ENCODE results near the gene TRRAP.

Gene TRRAP

GRCh38 chr7:99014113-99014985 is 136.0 kb downstream of the TRRAP start:
- TF ChIP-seq CTCF (conservative IDR thresholded peaks at IDR 0.05; ENCODE audit: low read length): no peak
- no peak for DNase-seq (ENCODE audit: low read depth)
- no peak overlapping the region for H3K4me3 ChIP-seq (ENCODE audit: low read length)

GRCh38 chr7:99016196-99016595 is 137.9 kb downstream of the TRRAP start:
- no peak overlapping the region for H3K4me3 ChIP-seq (ENCODE audit: low read length)
- no peak for DNase-seq (ENCODE audit: low read depth)
- no peak for TF ChIP-seq CTCF (conservative IDR thresholded peaks at IDR 0.05; ENCODE audit: low read length)

- no peak overlapping the region for H3K4me3 ChIP-seq (ENCODE audit: low read length)
- TF ChIP-seq CTCF (conservative IDR thresholded peaks at IDR 0.05; ENCODE audit: low read length): no peak
- no peak for DNase-seq (ENCODE audit: low read depth)
These were observed 141.4 kb downstream of the TRRAP start for GRCh38 chr7:99019523-99020412.

GRCh38 chr7:99020413-99020715 is 142.0 kb downstream of the TRRAP start:
- no peak overlapping the region for H3K4me3 ChIP-seq (ENCODE audit: low read length)
- no peak for TF ChIP-seq CTCF (conservative IDR thresholded peaks at IDR 0.05; ENCODE audit: low read length)
- no peak for DNase-seq (ENCODE audit: low read depth)

GRCh38 chr7:99021941-99022560 is 143.7 kb downstream of the TRRAP start:
- TF ChIP-seq CTCF (conservative IDR thresholded peaks at IDR 0.05; ENCODE audit: low read length): no peak
- DNase-seq (ENCODE audit: low read depth): peak; percentile 30
- H3K4me3 ChIP-seq (ENCODE audit: low read length): no peak overlapping the region

- TF ChIP-seq CTCF (conservative IDR thresholded peaks at IDR 0.05; ENCODE audit: low read length): no peak
- no peak overlapping the region for H3K4me3 ChIP-seq (ENCODE audit: low read length)
- peak; percentile 90 for DNase-seq (ENCODE audit: low read depth)
These were observed 145.7 kb downstream of the TRRAP start for GRCh38 chr7:99024066-99024465.
